ENCODE measurements around the gene WDR46.

GRCh38 chr6:33273924-33274902 is 14.8 kb downstream of the WDR46 start:
- TF ChIP-seq PBX3 (CRISPR knock-in tag; IDR thresholded peaks at IDR 0.05; ENCODE audit: borderline replicate concordance) (no peak), ZMYM2 (CRISPR knock-in tag; IDR thresholded peaks at IDR 0.05) (no peak), ESRRA (CRISPR knock-in tag; IDR thresholded peaks at IDR 0.05; ENCODE audit: low read depth) (no peak), ZNF841 (CRISPR knock-in tag; IDR thresholded peaks at IDR 0.05; ENCODE audit: borderline replicate concordance) (no peak), ZNF354B (CRISPR knock-in tag; IDR thresholded peaks at IDR 0.05) (no peak), SRSF1 (optimal IDR thresholded peaks at IDR 0.05; ENCODE audit: low read depth, low read length) (no peak), SMC3 (IDR thresholded peaks at IDR 0.05; ENCODE audit: low read length) (no peak), EZH2 (conservative IDR thresholded peaks at IDR 0.05; ENCODE audit: low read depth, low read length) (no peak)
- TF ChIP-seq, protein P1, sequence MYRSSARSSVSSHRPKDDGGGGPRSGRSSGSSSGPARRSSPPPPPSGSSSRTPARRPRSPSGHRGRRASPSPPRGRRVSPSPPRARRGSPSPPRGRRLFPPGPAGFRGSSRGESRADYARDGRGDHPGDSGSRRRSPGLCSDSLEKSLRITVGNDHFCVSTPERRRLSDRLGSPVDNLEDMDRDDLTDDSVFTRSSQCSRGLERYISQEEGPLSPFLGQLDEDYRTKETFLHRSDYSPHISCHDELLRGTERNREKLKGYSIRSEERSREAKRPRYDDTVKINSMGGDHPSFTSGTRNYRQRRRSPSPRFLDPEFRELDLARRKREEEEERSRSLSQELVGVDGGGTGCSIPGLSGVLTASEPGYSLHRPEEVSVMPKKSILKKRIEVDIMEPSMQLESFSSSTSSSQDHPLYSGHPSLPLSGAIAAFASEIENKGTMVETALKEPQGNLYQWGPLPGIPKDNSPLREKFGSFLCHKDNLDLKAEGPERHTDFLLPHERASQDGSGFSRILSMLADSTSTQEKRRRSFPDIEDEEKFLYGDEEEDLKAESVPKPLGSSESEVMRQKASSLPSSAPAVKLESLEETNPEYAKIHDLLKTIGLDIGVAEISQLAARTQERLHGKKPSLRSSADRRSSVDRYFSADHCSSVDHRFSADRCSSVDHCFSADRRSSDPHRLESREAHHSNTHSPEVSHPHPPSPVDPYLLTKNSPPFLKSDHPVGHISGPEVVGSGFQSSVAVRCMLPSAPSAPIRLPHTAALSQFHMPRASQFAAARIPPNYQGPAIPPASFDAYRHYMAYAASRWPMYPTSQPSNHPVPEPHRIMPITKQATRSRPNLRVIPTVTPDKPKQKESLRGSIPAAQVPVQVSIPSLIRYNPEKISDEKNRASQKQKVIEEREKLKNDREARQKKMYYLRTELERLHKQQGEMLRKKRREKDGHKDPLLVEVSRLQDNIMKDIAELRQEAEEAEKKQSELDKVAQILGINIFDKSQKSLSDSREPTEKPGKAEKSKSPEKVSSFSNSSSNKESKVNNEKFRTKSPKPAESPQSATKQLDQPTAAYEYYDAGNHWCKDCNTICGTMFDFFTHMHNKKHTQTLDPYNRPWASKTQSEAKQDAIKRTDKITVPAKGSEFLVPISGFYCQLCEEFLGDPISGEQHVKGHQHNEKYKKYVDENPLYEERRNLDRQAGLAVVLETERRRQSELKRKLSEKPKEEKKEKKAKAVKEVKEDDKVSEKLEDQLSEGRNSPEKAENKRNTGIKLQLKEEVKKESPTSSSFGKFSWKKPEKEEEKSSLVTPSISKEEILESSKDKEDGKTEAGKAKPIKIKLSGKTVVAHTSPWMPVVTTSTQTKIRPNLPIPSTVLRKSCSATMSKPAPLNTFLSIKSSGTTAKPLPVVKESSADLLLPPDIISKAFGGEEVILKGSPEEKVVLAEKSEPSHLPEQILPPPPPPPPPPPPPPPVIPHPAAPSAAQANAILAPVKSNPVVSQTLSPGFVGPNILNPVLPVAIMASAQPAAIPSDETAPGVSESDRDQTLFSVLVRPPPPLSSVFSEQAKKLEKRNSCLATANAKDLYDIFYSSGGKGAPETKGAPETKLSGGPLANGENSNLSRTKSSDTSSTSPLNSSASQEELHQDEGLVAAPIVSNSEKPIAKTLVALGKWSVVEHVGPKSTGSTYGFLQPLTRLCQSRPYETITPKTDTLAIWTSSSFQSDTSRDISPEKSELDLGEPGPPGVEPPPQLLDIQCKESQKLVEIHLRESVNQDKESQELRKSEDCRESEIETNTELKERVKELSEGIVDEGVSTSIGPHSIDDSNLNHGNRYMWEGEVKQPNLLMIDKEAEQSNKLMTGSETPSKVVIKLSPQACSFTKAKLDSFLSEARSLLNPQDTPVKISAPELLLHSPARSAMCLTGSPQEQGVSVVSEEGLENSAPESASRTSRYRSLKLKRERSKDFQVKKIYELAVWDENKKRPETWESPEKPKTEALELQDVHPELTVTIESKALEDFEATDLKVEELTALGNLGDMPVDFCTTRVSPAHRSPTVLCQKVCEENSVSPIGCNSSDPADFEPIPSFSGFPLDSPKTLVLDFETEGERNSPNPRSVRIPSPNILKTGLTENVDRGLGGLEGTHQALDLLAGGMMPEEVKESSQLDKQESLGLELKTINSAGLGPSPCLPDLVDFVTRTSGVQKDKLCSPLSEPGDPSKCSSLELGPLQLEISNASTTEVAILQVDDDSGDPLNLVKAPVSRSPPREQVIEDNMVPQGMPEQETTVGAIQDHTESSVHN (CRISPR knock-in tag; IDR thresholded peaks at IDR 0.05) = no peak
- TF ChIP-seq, protein P2, sequence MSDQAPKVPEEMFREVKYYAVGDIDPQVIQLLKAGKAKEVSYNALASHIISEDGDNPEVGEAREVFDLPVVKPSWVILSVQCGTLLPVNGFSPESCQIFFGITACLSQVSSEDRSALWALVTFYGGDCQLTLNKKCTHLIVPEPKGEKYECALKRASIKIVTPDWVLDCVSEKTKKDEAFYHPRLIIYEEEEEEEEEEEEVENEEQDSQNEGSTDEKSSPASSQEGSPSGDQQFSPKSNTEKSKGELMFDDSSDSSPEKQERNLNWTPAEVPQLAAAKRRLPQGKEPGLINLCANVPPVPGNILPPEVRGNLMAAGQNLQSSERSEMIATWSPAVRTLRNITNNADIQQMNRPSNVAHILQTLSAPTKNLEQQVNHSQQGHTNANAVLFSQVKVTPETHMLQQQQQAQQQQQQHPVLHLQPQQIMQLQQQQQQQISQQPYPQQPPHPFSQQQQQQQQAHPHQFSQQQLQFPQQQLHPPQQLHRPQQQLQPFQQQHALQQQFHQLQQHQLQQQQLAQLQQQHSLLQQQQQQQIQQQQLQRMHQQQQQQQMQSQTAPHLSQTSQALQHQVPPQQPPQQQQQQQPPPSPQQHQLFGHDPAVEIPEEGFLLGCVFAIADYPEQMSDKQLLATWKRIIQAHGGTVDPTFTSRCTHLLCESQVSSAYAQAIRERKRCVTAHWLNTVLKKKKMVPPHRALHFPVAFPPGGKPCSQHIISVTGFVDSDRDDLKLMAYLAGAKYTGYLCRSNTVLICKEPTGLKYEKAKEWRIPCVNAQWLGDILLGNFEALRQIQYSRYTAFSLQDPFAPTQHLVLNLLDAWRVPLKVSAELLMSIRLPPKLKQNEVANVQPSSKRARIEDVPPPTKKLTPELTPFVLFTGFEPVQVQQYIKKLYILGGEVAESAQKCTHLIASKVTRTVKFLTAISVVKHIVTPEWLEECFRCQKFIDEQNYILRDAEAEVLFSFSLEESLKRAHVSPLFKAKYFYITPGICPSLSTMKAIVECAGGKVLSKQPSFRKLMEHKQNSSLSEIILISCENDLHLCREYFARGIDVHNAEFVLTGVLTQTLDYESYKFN (CRISPR knock-in tag; conservative IDR thresholded peaks at IDR 0.05) = no peak
